ENCODE data around the gene C2orf81. TPM values are rescaled to one million over a fixed set of nuclear protein-coding genes. Genes with fewer than 3 reads are reported as not detected.

The C2orf81 gene
- total RNA-seq, 4 donors from 2014 or later = 0.88 to 1.4 TPM; not detected in 2

DNA sequence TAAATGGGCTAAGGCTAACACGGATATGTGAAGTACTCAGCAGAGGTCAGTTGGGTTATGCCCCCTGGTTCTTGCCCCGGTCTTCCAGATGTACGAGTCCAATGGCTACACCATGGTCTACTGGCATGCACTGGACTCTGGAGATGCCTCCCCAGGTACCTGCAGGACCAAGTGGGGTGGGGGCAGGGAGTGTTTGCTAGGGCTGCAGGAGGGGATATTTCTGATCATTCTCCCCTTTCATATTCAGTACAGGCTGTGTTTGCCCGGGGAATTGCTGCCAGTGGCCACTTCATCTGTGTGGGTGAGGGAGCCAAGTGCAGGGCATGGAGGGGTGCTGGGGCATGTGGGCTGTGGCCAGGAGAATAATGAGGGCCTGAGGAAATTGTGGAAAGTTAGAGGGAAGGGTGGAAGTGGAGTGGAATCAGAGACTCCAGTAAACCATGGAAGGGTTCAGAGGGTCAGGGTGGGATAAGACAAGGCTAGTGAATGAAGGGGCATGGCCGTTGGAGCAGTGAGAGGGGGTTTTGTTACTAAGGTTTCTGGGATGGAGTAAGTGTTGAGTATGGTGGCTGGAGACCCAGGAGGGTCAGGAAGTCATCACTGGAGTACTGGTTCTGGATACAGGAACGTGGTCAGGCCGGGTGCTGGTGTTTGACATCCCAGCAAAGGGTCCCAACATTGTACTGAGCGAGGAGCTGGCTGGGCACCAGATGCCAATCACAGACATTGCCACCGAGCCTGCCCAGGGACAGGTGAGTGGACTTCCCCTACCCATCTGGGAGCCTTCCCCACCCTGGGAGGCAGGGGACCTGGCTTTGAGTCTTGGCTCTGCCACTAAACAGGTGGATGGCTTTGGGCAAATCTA lies 2.0 kb upstream of the C2orf81 start:
- TF ChIP-seq, protein P1, sequence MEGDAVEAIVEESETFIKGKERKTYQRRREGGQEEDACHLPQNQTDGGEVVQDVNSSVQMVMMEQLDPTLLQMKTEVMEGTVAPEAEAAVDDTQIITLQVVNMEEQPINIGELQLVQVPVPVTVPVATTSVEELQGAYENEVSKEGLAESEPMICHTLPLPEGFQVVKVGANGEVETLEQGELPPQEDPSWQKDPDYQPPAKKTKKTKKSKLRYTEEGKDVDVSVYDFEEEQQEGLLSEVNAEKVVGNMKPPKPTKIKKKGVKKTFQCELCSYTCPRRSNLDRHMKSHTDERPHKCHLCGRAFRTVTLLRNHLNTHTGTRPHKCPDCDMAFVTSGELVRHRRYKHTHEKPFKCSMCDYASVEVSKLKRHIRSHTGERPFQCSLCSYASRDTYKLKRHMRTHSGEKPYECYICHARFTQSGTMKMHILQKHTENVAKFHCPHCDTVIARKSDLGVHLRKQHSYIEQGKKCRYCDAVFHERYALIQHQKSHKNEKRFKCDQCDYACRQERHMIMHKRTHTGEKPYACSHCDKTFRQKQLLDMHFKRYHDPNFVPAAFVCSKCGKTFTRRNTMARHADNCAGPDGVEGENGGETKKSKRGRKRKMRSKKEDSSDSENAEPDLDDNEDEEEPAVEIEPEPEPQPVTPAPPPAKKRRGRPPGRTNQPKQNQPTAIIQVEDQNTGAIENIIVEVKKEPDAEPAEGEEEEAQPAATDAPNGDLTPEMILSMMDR (IDR thresholded peaks at IDR 0.05; ENCODE audit: low read depth) = no peak

DNA sequence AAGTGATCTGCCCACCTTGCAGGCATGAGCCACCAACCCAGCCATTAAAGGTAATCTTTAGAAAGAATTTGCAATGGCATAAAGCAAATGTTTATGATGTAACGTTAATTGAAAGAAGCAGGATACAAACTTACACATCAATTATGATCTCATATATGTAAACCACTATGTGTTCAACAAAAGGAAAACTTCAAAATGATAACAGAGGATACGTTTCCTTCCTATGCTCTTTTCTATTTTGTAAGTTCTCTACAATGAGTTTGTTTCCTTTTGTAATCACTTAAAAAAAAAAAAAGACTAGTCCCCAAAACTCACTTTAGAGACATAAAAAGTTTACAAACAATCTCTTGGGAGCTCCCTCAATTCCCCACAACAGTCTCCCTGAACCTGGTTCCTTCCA lies 1.4 kb downstream of the C2orf81 start:
- TF ChIP-seq, protein P1 (IDR thresholded peaks at IDR 0.05; ENCODE audit: low read depth) = no peak

DNA sequence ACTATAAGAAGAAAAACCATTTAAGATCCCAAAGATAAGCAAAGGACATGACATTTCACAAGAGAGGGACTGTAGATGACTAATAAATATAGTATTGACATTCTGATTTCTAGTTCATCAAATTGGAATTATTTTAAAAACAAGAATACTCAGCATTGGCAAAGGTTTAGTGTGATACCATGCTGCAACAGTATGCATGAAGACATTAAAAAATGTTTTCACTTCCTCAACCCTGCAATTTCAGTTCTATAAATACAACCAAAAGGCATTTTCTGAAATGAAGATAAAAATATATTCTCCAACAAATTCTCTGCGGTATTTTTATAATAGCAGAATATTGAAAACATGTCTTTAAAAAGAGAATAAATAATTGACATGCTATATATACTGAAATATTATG lies 2.1 kb downstream of the C2orf81 start:
- TF ChIP-seq, protein P1 (IDR thresholded peaks at IDR 0.05; ENCODE audit: low read depth) = no peak

DNA sequence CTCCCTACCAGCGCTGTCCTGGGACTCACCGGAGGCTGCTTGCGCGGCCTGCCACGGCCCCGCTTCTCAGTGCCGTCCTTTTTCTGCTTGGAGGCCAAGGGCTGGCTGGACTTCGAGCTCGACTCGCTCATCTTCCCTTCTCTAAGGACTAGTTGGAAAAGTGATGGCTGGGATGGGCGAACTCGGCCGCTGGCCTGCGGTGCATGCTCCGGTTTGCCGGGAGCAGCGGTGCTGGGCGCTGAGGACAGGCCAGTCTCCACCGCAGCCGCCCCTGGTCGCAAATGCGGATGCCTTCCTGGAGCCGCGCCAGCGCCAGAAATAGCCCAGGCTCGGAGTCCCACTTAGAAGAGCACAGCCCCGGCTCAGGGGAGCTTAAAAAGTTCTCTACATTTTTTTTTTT lies 3.1 kb downstream of the C2orf81 start:
- TF ChIP-seq, protein P1 (IDR thresholded peaks at IDR 0.05; ENCODE audit: low read depth) = no peak

DNA sequence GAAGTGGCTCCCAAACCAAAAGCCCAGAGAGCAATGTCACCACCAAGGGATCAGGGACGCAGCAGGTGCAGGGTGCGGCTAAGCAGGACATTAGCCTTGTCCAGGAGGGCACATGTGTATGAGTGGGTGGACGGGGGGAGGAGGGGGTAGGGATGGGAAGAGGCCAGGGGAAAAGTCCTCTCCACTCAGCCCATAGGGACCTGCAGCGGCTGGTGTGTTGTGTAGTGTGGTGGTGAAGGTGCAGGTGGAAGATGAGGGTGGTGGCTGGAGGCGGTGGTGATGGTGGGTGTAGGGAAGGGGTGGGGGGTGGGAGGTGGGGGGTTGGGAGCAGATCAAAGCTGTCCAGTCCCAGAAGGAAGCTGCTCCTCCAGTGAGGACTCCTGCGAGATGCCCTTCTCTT lies 3.7 kb downstream of the C2orf81 start:
- TF ChIP-seq, protein P1 (IDR thresholded peaks at IDR 0.05; ENCODE audit: low read depth) = no peak

DNA sequence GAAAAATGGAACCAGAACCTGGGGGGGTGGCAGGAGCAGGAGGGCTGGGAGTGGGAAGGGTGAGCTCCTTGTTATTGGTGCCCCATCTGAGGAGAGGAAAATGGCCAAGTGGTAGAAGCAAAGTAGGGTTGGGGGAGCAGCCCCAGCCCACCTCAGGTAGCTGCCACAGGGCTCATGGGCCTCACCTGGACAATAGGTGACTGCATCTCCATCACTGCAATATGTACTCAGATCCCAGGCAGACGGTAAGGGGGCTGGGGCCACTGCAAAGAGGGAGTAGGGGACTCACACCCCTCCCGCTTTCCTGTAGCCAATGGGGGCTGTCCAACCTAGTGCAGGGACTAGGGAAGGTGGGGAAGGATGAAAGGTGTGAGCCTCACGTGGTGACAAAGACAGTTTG lies 4.2 kb downstream of the C2orf81 start:
- TF ChIP-seq, protein P1 (IDR thresholded peaks at IDR 0.05; ENCODE audit: low read depth) = no peak

DNA sequence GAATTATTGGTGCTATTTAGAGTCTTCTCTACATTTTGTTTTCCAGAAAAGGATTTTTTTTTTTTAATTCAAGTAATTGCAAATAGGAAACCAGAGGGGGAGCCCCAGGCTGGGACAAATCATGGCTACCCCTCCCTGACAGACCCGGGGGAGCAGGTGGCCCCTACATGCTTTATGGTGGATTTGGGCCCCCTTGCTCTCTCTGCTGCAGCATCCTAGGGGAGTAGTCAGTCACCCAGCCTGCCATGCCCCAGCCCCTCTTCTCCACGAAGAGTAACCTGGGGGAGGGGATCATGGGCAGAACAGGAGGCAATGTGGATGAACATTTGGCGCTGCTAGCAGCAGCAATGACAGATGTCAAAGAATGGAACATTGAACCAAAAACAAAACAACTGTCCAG lies 4.6 kb downstream of the C2orf81 start:
- TF ChIP-seq, protein P1 (IDR thresholded peaks at IDR 0.05; ENCODE audit: low read depth) = no peak
